Measurements from ENCODE around the gene LAMB1.
A peak's percentile ranks its signal among the peaks of the same experiment; 100 is the strongest.
"Not testable (repeated sequence)": the region's sequence is repeated elsewhere in the genome, so short reads cannot be mapped to it uniquely, and the experiment has no call there.

Gene LAMB1

GRCh38 chr7:107924841-107925504 lies 78.0 kb downstream of the LAMB1 start:
- TF ChIP-seq Cebpa-rat (IDR thresholded peaks at IDR 0.05) = peak in 5 of 11 experiments; percentile 26 to 75 (median 49); a peak in 7 of 22 replicates
- Histone ChIP-seq H3K4me3 (no peak overlapping the region), H3K27ac (peak overlapping the region in 10 of 11 experiments; percentile 23 to 75 (median 64); a peak in 19 of 22 replicates), H3K4me2 (peak overlapping the region; percentile 7 to 74 (median 50)), H3K4me1 (peaks cover 22 to 54% (median 31%) of the 10 kb centered on the region in 10 experiments), H3K27me3 (no peaks in the 10 kb centered on the region), H3K36me3 (peaks cover 44 to 91% (median 63%) of the 10 kb centered on the region in 11 experiments; a peak in 21 of 22 replicates), H4K20me1 (peaks cover 0 to 7% (median 0%) of the 10 kb centered on the region in 11 experiments; a peak in 2 of 22 replicates), H3K9me3 (replicated peaks in 1 of 11) (peaks cover 0 to 10% (median 6%) of the 10 kb centered on the region in 11 experiments; a peak in 7 of 22 replicates), H3K9ac (peak overlapping the region in 7 of 11 experiments; percentile 11 to 61 (median 27); a peak in 6 of 22 replicates)

DNA sequence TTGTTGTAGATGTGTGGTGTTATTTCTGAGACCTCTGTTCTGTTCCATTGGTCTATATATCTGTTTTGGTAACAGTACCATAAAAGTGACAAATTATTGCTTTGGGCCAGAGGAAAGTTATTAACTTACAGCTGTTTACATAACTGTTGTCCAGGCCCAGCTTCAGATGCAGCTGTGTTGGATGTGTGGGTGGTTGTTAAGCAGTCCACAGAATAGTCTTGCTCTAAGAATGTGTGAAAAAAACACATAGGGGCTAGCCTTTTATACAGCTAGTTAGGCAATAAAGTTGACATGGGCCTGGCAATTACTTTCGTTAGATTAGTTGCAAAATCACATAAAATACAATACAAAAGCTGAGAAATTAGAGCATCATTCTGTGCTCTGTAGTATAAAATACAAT lies 80.1 kb downstream of the LAMB1 start:
- Histone ChIP-seq H4K20me1 (peaks cover 0 to 7% (median 0%) of the 10 kb centered on the region in 11 experiments; a peak in 2 of 22 replicates), H3K4me1 (peaks cover 22 to 73% (median 31%) of the 10 kb centered on the region in 10 experiments), H3K36me3 (peaks cover 57 to 91% (median 72%) of the 10 kb centered on the region in 11 experiments), H3K4me2 (peak overlapping the region in 3 of 11 experiments; percentile 0 to 60 (median 11); a peak in 3 of 22 replicates), H3K9ac (no peak overlapping the region), H3K27ac (peak overlapping the region in 6 of 11 experiments; percentile 30 to 75 (median 68); a peak in 9 of 22 replicates), H3K4me3 (no peak overlapping the region), H3K9me3 (replicated peaks in 1 of 11) (peaks cover 0 to 10% (median 6%) of the 10 kb centered on the region in 11 experiments; a peak in 7 of 22 replicates), H3K27me3 (no peaks in the 10 kb centered on the region)
- no peak for TF ChIP-seq Cebpa-rat (IDR thresholded peaks at IDR 0.05)

DNA sequence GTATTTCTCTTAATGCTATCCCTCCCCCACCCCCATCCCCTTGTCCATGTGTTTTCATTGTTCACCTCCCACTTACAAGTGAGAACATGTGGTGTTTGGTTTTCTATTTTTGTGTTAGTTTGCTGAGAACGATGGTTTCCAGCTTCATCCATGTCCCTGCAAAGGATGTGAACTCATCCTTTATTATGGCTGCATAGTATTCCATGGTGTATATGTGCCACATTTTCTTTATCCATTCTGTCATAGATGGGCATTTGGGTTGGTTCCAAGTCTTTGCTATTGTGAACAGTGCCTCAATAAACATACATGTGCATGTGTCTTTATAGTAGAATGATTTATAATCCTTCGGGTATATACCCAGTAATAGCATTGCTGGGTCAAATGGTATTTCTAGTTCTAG lies 81.1 kb downstream of the LAMB1 start:
- not testable (repeated sequence) for H3K27me3 ChIP-seq, H3K4me2 ChIP-seq, H4K20me1 ChIP-seq, H3K9ac ChIP-seq, H3K27ac ChIP-seq, H3K4me3 ChIP-seq
- H3K4me1 ChIP-seq = peaks cover 22 to 83% (median 31%) of the 10 kb centered on the region in 10 experiments
- peaks cover 0 to 10% (median 6%) of the 10 kb centered on the region in 11 experiments; a peak in 7 of 22 replicates for H3K9me3 ChIP-seq (replicated peaks in 1 of 11)
- peaks cover 67 to 91% (median 74%) of the 10 kb centered on the region in 11 experiments for H3K36me3 ChIP-seq

GRCh38 chr7:107920048-107920772 lies 82.8 kb downstream of the LAMB1 start:
- Histone ChIP-seq H3K27ac (peak overlapping the region in 5 of 11 experiments; percentile 8 to 36 (median 29); a peak in 5 of 22 replicates), H3K9ac (peak overlapping the region in 1 of 11 experiments; percentile 17; a peak in 1 of 22 replicates), H3K4me1 (peaks cover 19 to 91% (median 27%) of the 10 kb centered on the region in 10 experiments), H3K27me3 (no peaks in the 10 kb centered on the region), H4K20me1 (peaks cover 0 to 7% (median 0%) of the 10 kb centered on the region in 11 experiments; a peak in 2 of 22 replicates), H3K4me2 (peak overlapping the region in 5 of 11 experiments; percentile 5 to 54 (median 33); a peak in 6 of 22 replicates), H3K4me3 (no peak overlapping the region), H3K9me3 (replicated peaks in 1 of 11) (peaks cover 0 to 10% (median 6%) of the 10 kb centered on the region in 11 experiments; a peak in 7 of 22 replicates), H3K36me3 (peaks cover 68 to 91% (median 81%) of the 10 kb centered on the region in 11 experiments)
- no peak for TF ChIP-seq Cebpa-rat (IDR thresholded peaks at IDR 0.05)

DNA sequence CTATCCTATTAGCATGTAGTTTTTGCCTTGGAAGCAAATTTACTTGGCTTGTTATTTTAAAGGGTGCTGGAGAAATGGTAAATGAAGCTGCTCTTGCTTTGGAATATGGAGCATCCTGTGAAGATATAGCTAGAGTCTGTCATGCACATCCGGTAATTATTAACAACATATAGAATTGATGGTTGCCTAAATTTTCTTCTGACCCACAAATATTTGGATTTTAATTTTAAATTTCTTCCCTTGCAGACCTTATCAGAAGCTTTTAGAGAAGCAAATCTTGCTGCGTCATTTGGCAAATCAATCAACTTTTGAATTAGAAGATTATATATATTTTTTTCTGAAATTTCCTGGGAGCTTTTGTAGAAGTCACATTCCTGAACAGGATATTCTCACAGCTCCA lies 84.0 kb downstream of the LAMB1 start:
- Histone ChIP-seq H3K36me3 (peaks cover 73 to 100% (median 91%) of the 10 kb centered on the region in 11 experiments), H4K20me1 (peaks cover 0 to 10% (median 0%) of the 10 kb centered on the region in 11 experiments; a peak in 6 of 22 replicates), H3K4me1 (peaks cover 7 to 91% (median 15%) of the 10 kb centered on the region in 10 experiments; a peak in 19 of 20 replicates), H3K4me3 (no peak overlapping the region), H3K4me2 (peak overlapping the region in 2 of 11 experiments; percentile 16 to 45; a peak in 2 of 22 replicates), H3K9ac (peak overlapping the region in 1 of 11 experiments; percentile 13; a peak in 1 of 22 replicates), H3K9me3 (replicated peaks in 1 of 11) (peaks cover 0 to 10% (median 6%) of the 10 kb centered on the region in 11 experiments; a peak in 7 of 22 replicates), H3K27me3 (no peaks in the 10 kb centered on the region), H3K27ac (peak overlapping the region in 2 of 11 experiments; percentile 52 to 60; a peak in 2 of 22 replicates)
- TF ChIP-seq Cebpa-rat (IDR thresholded peaks at IDR 0.05) = no peak

GRCh38 chr7:107917763-107918651 lies 85.0 kb downstream of the LAMB1 start:
- H3K4me1 ChIP-seq = peaks cover 6 to 91% (median 8%) of the 10 kb centered on the region in 10 experiments; a peak in 13 of 20 replicates
- peaks cover 0 to 10% (median 6%) of the 10 kb centered on the region in 11 experiments; a peak in 7 of 22 replicates for H3K9me3 ChIP-seq (replicated peaks in 1 of 11)
- H4K20me1 ChIP-seq = peaks cover 0 to 10% (median 0%) of the 10 kb centered on the region in 11 experiments; a peak in 6 of 22 replicates
- H3K4me2 ChIP-seq = peak overlapping the region in 2 of 11 experiments; percentile 16 to 34; a peak in 3 of 22 replicates
- peak overlapping the region in 3 of 11 experiments; percentile 14 to 60 (median 52); a peak in 5 of 22 replicates for H3K27ac ChIP-seq
- no peak overlapping the region for H3K4me3 ChIP-seq
- H3K27me3 ChIP-seq = no peaks in the 10 kb centered on the region
- peak overlapping the region in 2 of 11 experiments; percentile 4 to 8; a peak in 2 of 22 replicates for H3K9ac ChIP-seq
- peaks cover 68 to 100% (median 89%) of the 10 kb centered on the region in 11 experiments for H3K36me3 ChIP-seq
- no peak for TF ChIP-seq Cebpa-rat (IDR thresholded peaks at IDR 0.05)

DNA sequence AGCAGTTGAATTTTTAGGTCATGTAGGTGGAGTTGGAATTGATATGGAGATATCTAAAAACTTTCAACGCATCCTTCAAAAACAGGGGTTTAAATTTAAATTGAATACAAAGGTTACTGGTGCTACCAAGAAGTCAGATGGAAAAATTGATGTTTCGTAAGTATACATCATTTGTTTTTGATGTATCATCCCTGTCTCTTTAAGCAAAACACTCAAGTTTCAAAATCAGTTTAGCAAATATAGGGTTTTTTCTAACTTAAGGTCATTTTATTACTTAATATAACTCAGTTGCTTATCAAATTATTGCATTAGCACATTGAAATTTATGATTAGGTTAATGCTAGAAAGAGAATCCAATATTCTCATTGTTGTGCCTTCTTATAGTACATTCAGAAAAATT lies 87.4 kb downstream of the LAMB1 start:
- H4K20me1 ChIP-seq = peaks cover 0 to 10% (median 0%) of the 10 kb centered on the region in 11 experiments; a peak in 6 of 22 replicates
- no peaks in the 10 kb centered on the region for H3K27me3 ChIP-seq
- H3K9me3 ChIP-seq (replicated peaks in 1 of 11) = peaks cover 0 to 11% (median 5%) of the 10 kb centered on the region in 11 experiments; a peak in 5 of 22 replicates
- H3K4me3 ChIP-seq = no peak overlapping the region
- H3K4me1 ChIP-seq = peaks cover 4 to 91% (median 6%) of the 10 kb centered on the region in 10 experiments; a peak in 13 of 20 replicates
- 0 out of 22 replicates have a peak overlapping the region, but pooled peaks of 1 of the 11 experiments have one; percentile 51 for H3K27ac ChIP-seq
- H3K9ac ChIP-seq = no peak overlapping the region
- 0 out of 22 replicates have a peak overlapping the region, but pooled peaks of 1 of the 11 experiments have one; percentile 66 for H3K4me2 ChIP-seq
- no peak for TF ChIP-seq Cebpa-rat (IDR thresholded peaks at IDR 0.05)
- H3K36me3 ChIP-seq = peaks cover 71 to 100% (median 93%) of the 10 kb centered on the region in 11 experiments
